Osteoblast (primary cell): ENCODE results near the gene CEP43. TPM values are rescaled to one million over a fixed set of nuclear protein-coding genes. Genes with fewer than 3 reads are reported as not detected.

Experiments used
- DNase-seq: peaks from one replicate; pipeline ENCODE4 v3.0.0; 2011; ENCODE audit warnings: low spot score, mixed read lengths; ENCODE audit not compliant: insufficient read length; ENCODE audit errors: missing footprints
- H2AFZ ChIP-seq: 2 replicates; pipeline ENCODE4 v1.6.0; 2011; ENCODE audit warnings: mild to moderate bottlenecking, low read length
- H3K27ac ChIP-seq: 2 replicates; pipeline ENCODE4 v1.5.1; 2011; ENCODE audit warnings: mild to moderate bottlenecking, low read depth, low read length, moderate library complexity
- H3K27me3 ChIP-seq: 2 replicates; pipeline ENCODE4 v1.6.0; 2012; ENCODE audit warnings: mild to moderate bottlenecking, control low read depth, inconsistent platforms, low read length, moderate library complexity; ENCODE audit not compliant: insufficient read depth
- H3K36me3 ChIP-seq: 2 replicates; pipeline ENCODE4 v1.5.1; 2011; ENCODE audit warnings: mild to moderate bottlenecking, low read length, control low read depth, moderate library complexity; ENCODE audit not compliant: insufficient read depth
- H3K4me1 ChIP-seq: 2 replicates; pipeline ENCODE4 v1.5.1; 2011; ENCODE audit warnings: mild to moderate bottlenecking, low read length, control low read depth, moderate library complexity; ENCODE audit not compliant: insufficient read depth
- H3K4me2 ChIP-seq: 2 replicates; pipeline ENCODE4 v1.6.0; 2011; ENCODE audit warnings: mild to moderate bottlenecking, low read length; ENCODE audit not compliant: insufficient read depth
- H3K4me3 ChIP-seq: fragments of 200-600 bp; sonication (generic); 3 replicates; pipeline ENCODE4 v1.5.1; 2012; ENCODE audit warnings: mild to moderate bottlenecking, low read length, inconsistent platforms; ENCODE audit not compliant: insufficient read depth
- H3K79me2 ChIP-seq: 2 replicates; pipeline ENCODE4 v1.6.0; 2012; ENCODE audit warnings: mild to moderate bottlenecking, low read length, control low read depth, inconsistent platforms; ENCODE audit not compliant: insufficient read depth
- H3K9me3 ChIP-seq: 2 replicates; pipeline ENCODE4 v1.5.1; 2011; ENCODE audit warnings: low read depth, low read length, control low read depth
- H4K20me1 ChIP-seq: 2 replicates; pipeline ENCODE4 v1.6.0; 2012; ENCODE audit warnings: mild to moderate bottlenecking, low read length, control low read depth; ENCODE audit not compliant: insufficient read depth
- total RNA-seq: library from RNA; depleted of rRNA; stranded (reverse); fragments of >200 nt; gene quantifications from 2 replicates; pipeline ENCODE4 v1.2.3, GENCODE V29; 2012
- TF ChIP-seq, protein P1 (sequence below): IDR thresholded peaks from 2 replicates; pipeline ENCODE4 v1.5.1; 2011; ENCODE audit warnings: mild to moderate bottlenecking, low read depth, low read length, moderate library complexity; ENCODE audit errors: extremely low read depth

Gene CEP43
- total RNA-seq, 1 donor: 19.5 TPM

DNA sequence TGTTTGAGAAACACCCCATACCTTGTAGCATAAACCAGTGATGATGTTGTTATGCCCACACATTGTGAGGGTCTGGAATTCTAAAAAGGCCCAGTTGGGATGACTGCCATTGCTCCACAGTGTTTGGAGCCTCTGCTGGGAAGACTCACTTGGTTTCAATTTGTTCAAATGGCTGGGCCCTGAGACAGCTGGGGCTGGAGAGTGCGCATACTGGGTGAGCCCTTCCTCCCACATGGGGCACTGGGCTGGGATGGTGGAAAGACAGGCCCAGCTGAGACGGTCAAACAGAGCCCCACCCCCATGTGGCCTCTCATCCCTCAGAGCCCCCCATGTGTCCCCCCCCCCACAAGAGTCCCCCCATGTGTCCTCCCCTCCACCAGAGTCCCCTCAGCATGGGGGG is 22.6 kb upstream of the CEP43 start:
- H3K4me3 ChIP-seq: no peak overlapping the region
- H3K27me3 ChIP-seq: no peaks in the 10 kb centered on the region
- TF ChIP-seq, protein P1, sequence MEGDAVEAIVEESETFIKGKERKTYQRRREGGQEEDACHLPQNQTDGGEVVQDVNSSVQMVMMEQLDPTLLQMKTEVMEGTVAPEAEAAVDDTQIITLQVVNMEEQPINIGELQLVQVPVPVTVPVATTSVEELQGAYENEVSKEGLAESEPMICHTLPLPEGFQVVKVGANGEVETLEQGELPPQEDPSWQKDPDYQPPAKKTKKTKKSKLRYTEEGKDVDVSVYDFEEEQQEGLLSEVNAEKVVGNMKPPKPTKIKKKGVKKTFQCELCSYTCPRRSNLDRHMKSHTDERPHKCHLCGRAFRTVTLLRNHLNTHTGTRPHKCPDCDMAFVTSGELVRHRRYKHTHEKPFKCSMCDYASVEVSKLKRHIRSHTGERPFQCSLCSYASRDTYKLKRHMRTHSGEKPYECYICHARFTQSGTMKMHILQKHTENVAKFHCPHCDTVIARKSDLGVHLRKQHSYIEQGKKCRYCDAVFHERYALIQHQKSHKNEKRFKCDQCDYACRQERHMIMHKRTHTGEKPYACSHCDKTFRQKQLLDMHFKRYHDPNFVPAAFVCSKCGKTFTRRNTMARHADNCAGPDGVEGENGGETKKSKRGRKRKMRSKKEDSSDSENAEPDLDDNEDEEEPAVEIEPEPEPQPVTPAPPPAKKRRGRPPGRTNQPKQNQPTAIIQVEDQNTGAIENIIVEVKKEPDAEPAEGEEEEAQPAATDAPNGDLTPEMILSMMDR: no peak
- H3K79me2 ChIP-seq: no peaks in the 10 kb centered on the region
- H2AFZ ChIP-seq: no peak overlapping the region
- H3K4me2 ChIP-seq: no peak overlapping the region
- H3K9me3 ChIP-seq: no peaks in the 10 kb centered on the region
- DNase-seq: no peak
- H4K20me1 ChIP-seq: no peaks in the 10 kb centered on the region
- H3K4me1 ChIP-seq: peaks cover 11% of the 10 kb centered on the region
- H3K27ac ChIP-seq: no peak overlapping the region
- peaks cover 1% of the 10 kb centered on the region for H3K36me3 ChIP-seq

DNA sequence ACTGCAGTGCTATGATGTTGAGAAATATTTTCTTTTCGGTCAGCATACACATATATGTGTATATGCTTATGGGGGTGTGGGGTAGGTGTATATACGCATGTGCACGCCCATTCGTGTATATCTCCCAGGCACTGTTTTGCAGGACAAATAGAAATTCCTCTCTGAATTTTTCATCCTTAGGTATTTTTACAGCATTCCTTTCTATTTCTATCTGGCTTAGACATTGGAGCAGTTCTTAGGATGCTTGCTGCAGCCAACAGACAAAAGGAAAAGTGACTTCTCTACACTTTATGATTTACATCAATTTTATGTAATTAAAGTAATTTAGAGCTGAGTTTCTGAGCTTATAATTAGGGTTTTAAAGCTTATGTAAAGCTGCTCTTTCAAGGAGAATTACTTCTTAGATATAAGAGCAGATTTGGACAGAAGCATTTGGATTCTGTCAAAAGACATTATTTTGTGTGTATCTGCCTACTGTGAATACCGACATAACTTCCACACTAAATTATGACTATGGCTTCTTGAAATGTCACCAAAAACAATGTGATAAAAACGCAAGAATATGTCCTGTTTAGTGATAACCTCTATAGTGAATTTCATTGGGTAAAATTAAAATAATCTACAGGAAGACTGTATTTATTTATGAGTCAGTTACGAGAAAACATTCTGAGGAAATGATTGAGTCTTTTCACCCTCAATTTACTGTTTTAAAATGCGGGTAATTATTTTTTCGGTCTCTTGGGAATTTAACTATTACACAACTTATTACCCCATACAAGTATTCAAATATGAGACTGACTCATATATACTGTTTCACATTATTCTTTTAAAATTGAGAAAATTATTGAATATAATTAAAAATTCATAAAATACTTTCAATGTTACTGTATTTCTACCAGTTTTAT is 21.3 kb upstream of the CEP43 start:
- Histone ChIP-seq H3K4me2 (peak overlapping the region; percentile 23), H3K79me2 (peaks cover under 1% of the 10 kb centered on the region), H3K4me1 (peaks cover 11% of the 10 kb centered on the region), H2AFZ (no peak overlapping the region), H3K27me3 (no peaks in the 10 kb centered on the region), H4K20me1 (no peaks in the 10 kb centered on the region), H3K27ac (no peak overlapping the region), H3K36me3 (no peaks in the 10 kb centered on the region), H3K4me3 (no peak overlapping the region), H3K9me3 (no peaks in the 10 kb centered on the region)
- DNase-seq: peak; percentile 51
- TF ChIP-seq, protein P1: no peak

DNA sequence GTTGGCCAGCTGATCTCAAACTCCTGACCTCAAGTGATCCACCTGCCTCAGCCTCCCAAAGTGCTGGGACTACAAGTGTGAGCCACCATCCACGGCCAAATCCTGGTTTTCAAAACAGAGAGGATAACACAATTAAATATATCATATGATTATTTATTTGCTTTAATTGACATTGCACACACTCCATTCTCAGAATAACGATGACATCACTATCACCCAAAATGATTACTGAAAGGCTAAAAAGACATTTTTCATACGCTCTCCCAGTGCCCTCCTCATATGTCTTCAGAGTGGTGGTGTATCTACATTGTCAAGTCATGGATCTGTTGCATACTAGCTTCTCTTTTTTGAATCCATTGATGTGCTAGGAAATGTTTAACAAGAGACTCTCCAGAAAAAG is 18.5 kb upstream of the CEP43 start:
- no peak overlapping the region for H3K4me3 ChIP-seq
- no peaks in the 10 kb centered on the region for H3K36me3 ChIP-seq
- no peak overlapping the region for H3K4me2 ChIP-seq
- H2AFZ ChIP-seq: no peak overlapping the region
- TF ChIP-seq, protein P1: no peak
- no peaks in the 10 kb centered on the region for H3K9me3 ChIP-seq
- peaks cover 13% of the 10 kb centered on the region for H3K79me2 ChIP-seq
- H3K27ac ChIP-seq: no peak overlapping the region
- no peak for DNase-seq
- peaks cover 11% of the 10 kb centered on the region for H3K4me1 ChIP-seq
- no peaks in the 10 kb centered on the region for H3K27me3 ChIP-seq
- no peaks in the 10 kb centered on the region for H4K20me1 ChIP-seq

DNA sequence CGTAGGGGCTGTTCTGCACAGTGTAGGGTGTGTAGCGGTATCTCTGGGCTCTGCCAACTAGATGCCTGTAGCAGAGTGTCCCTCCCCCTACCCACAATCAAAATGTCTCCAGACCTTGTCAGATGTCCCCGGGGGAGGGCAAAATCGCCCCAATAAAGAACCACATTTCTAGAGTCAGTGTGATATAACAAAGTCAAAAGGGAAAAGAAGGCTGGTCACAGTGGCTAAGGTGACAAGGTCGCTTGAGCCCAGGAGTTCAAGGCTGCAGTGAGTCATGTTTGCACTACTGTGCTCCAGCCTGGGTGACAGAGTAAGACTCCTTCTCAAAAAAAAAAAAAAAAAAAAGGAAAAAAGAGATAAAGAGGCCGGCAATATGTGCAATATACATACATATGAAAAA is 11.7 kb upstream of the CEP43 start:
- peaks cover 34% of the 10 kb centered on the region for H3K79me2 ChIP-seq
- H3K27me3 ChIP-seq: no peaks in the 10 kb centered on the region
- no peaks in the 10 kb centered on the region for H4K20me1 ChIP-seq
- H3K36me3 ChIP-seq: no peaks in the 10 kb centered on the region
- no peaks in the 10 kb centered on the region for H3K4me1 ChIP-seq
- no peak overlapping the region for H2AFZ ChIP-seq
- TF ChIP-seq, protein P1: no peak
- H3K27ac ChIP-seq: no peak overlapping the region
- no peak overlapping the region for H3K4me2 ChIP-seq
- no peaks in the 10 kb centered on the region for H3K9me3 ChIP-seq
- no peak overlapping the region for H3K4me3 ChIP-seq
- DNase-seq: no peak
